PC-9 (cell line): ENCODE results near the gene RPL41. TPM values are rescaled to one million over a fixed set of nuclear protein-coding genes. Genes with fewer than 3 reads are reported as not detected.

Source experiments
- BruUV-seq: library from RNA; stranded (reverse); fragments of 400-500 nt; replicated peaks from 2 replicates; lab custom pipeline; 2021; lab: Mats Ljungman, UMichigan
- CTCF ChIA-PET: fragments of 300-600 bp; sonication (Branson Sonifier 250); formaldehyde crosslinking; loops from one replicate; lab custom pipeline; 2022; ENCODE audit warnings: antibody characterized with exemption; lab: Charles Lee
- POLR2A ChIA-PET: fragments of 300-600 bp; sonication (Branson Sonifier 250); formaldehyde crosslinking; loops from one replicate; lab custom pipeline; 2022; ENCODE audit warnings: antibody characterized with exemption; ENCODE audit not compliant: unreplicated experiment; lab: Charles Lee
- DNase-seq, 2 experiments: peaks; one replicate each; pipeline versions ENCODE4 v3.0.0 to v3.0.0-alpha.2; 2015 to 2022; ENCODE audit warnings: mixed read lengths in 1 of 2
- H2AFZ ChIP-seq: fragments of 200-600 bp; sonication (generic); 2 replicates; pipeline ENCODE4 v1.8.1; 2017; ENCODE audit warnings: antibody characterized with exemption
- H3F3A ChIP-seq: fragments of 200-600 bp; sonication (generic); 2 replicates; pipeline ENCODE4 v1.8.1; 2017; ENCODE audit warnings: antibody characterized with exemption, mild to moderate bottlenecking, low read depth; ENCODE audit not compliant: insufficient read depth
- H3K27ac ChIP-seq: fragments of 200-600 bp; sonication (generic); 2 replicates; pipeline ENCODE4 v1.6.1; 2016; ENCODE audit warnings: mixed run types
- H3K27me3 ChIP-seq: fragments of 200-600 bp; sonication (generic); 2 replicates; pipeline ENCODE4 v1.6.1; 2016; ENCODE audit warnings: low read depth, mixed run types; ENCODE audit not compliant: insufficient read depth
- H3K36me3 ChIP-seq: fragments of 200-600 bp; sonication (generic); 2 replicates; pipeline ENCODE4 v1.6.1; 2016; ENCODE audit warnings: low read depth, mixed run types
- H3K4me1 ChIP-seq: fragments of 200-600 bp; sonication (generic); replicated peaks from 2 replicates; pipeline ENCODE4 v1.6.1; 2016; ENCODE audit warnings: mixed run types; ENCODE audit not compliant: insufficient read depth
- H3K4me2 ChIP-seq: fragments of 200-600 bp; sonication (generic); 2 replicates; pipeline ENCODE4 v1.6.1; 2017; ENCODE audit warnings: mixed run types
- H3K4me3 ChIP-seq: fragments of 200-600 bp; sonication (generic); 2 replicates; pipeline ENCODE4 v1.6.1; 2016; ENCODE audit warnings: mixed run types
- H3K79me2 ChIP-seq: fragments of 200-600 bp; sonication (generic); 2 replicates; pipeline ENCODE4 v1.6.1; 2017; ENCODE audit warnings: low read depth, mixed run types
- H3K9me2 ChIP-seq: fragments of 200-600 bp; sonication (generic); 2 replicates; pipeline ENCODE4 v1.8.1; 2017; ENCODE audit warnings: mild to moderate bottlenecking; ENCODE audit not compliant: insufficient read depth
- H3K9me3 ChIP-seq: fragments of 200-600 bp; sonication (generic); 2 replicates; pipeline ENCODE4 v1.8.1; 2016; ENCODE audit warnings: low read depth; ENCODE audit not compliant: insufficient read depth
- H4K20me1 ChIP-seq: fragments of 200-600 bp; sonication (generic); 2 replicates; pipeline ENCODE4 v1.8.1; 2017; ENCODE audit not compliant: insufficient read depth
- EZH2 ChIP-seq: fragments of 200-600 bp; sonication (generic); IDR thresholded peaks from 2 replicates; pipeline ENCODE4 v1.8.0; 2017; ENCODE audit warnings: antibody characterized with exemption, low read depth
- intact Hi-C: fragments of 100-400 bp; cut with micrococcal nuclease; formaldehyde crosslinking; loops from one replicate; pipeline ENCODE4 v1.10.0; 2022; ENCODE audit not compliant: unreplicated experiment
- total RNA-seq: library from RNA; stranded (reverse); gene quantifications from 2 replicates; pipeline ENCODE4 v1.2.3, GENCODE V29; 2021
- TF ChIP-seq, protein P1 (sequence below): fragments of 200-600 bp; sonication (generic); conservative IDR thresholded peaks from 2 replicates; pipeline ENCODE4 v1.6.1; 2017; ENCODE audit warnings: mixed run types, antibody characterized with exemption, mild to moderate bottlenecking, moderate library complexity

The RPL41 gene
- total RNA-seq, 1 experiment from 2014 or later: 3,423 TPM

DNA sequence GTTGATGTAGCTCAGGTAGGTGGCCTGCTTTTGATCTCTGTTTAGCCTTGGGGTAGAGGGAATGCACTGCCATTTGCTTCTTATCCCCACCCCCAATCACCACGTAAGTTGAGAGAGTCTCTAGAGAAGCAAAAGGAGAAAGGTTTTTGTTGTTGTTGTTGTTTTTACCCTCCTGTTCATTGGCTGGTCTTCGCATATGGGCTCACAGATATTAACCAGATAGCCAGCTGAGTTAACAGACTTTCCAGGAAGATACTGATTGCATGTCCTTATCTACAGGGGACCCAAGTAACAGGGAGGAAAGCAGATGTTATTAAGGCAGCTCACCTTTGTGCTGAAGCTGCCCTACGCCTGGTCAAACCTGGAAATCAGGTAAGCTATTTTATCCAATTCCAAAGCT, 9.2 kb upstream of the RPL41 start:
- Histone ChIP-seq H3K79me2 (peaks cover 43% of the 10 kb centered on the region), H3K27me3 (no peaks in the 10 kb centered on the region), H3K4me2 (no peak overlapping the region), H3K9me3 (no peaks in the 10 kb centered on the region), H3F3A (peaks cover 77% of the 10 kb centered on the region), H4K20me1 (peaks cover 15% of the 10 kb centered on the region), H3K4me1 (peaks cover 25% of the 10 kb centered on the region), H3K36me3 (peaks cover 46% of the 10 kb centered on the region), H2AFZ (no peak overlapping the region), H3K9me2 (no peaks in the 10 kb centered on the region), H3K4me3 (0 out of 2 replicates have a peak overlapping the region, but pooled peaks have one; percentile 3), H3K27ac (no peak overlapping the region)
- TF ChIP-seq, protein P1, sequence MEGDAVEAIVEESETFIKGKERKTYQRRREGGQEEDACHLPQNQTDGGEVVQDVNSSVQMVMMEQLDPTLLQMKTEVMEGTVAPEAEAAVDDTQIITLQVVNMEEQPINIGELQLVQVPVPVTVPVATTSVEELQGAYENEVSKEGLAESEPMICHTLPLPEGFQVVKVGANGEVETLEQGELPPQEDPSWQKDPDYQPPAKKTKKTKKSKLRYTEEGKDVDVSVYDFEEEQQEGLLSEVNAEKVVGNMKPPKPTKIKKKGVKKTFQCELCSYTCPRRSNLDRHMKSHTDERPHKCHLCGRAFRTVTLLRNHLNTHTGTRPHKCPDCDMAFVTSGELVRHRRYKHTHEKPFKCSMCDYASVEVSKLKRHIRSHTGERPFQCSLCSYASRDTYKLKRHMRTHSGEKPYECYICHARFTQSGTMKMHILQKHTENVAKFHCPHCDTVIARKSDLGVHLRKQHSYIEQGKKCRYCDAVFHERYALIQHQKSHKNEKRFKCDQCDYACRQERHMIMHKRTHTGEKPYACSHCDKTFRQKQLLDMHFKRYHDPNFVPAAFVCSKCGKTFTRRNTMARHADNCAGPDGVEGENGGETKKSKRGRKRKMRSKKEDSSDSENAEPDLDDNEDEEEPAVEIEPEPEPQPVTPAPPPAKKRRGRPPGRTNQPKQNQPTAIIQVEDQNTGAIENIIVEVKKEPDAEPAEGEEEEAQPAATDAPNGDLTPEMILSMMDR: no peak
- no peak for TF ChIP-seq EZH2
- CTCF ChIA-PET: interaction anchor here (0.5 kb wide), 1 partner anchor 188 kb away, joined by 4 read pairs; no protein-coding TSS in a partner anchor
- intact Hi-C loops: loop anchor here (2.0 kb wide), 1 partner anchor 60 kb away; no protein-coding TSS in a partner anchor
- BruUV-seq: no TSS peak
- DNase-seq: no peak
- POLR2A ChIA-PET: interaction anchor here (0.6 kb wide), 2 partner anchors 12 to 115 kb away, joined by 3 to 4 read pairs; no protein-coding TSS in a partner anchor

DNA sequence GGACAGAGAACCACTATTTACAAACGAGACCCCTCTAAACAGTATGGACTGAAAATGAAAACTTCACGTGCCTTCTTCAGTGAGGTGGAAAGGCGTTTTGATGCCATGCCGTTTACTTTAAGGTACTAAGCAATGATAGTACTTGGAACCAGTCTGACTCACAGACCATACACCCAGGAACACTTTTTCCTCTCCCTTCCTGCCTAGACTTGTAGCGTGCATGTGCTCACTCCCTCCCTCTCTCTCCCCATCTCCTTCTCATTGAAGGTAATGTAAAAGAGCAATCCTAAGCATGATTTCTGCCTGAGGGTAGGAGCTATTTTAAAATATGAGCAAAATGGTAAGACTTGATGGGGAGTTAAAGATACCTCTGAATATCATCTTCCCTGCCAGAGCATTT, 5.9 kb upstream of the RPL41 start:
- intact Hi-C loops: no loop called here

DNA sequence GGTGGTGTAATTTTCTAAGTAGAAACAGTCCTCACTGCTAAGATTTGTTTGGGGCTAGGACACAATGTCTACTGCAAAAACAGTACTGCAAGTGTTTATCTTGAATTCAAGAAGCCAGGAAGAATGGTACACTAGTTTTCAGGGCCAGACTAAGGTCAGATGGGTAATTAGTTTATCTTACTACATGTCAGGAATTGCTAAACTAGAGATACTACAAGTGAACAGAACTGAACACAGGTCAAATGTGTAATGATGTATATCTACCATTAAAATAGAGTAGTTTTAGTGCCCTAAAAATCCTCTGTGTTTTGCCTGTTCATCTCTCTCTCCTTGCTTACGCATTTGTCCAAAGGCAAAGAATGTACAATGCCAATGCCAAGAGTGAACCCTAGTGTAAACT, 2.3 kb upstream of the RPL41 start:
- Histone ChIP-seq H2AFZ (no peak overlapping the region), H3F3A (peaks cover 83% of the 10 kb centered on the region), H4K20me1 (no peaks in the 10 kb centered on the region), H3K36me3 (peaks cover 27% of the 10 kb centered on the region), H3K9me2 (no peaks in the 10 kb centered on the region), H3K9me3 (no peaks in the 10 kb centered on the region), H3K79me2 (peaks cover 17% of the 10 kb centered on the region), H3K27ac (peak overlapping the region; percentile 28; the same call in 1 of the 2 replicates), H3K27me3 (no peaks in the 10 kb centered on the region), H3K4me1 (peaks cover 11% of the 10 kb centered on the region), H3K4me3 (no peak overlapping the region), H3K4me2 (no peak overlapping the region)
- intact Hi-C loops: no loop called here
- no peak for DNase-seq
- ChIA-PET POLR2A (no interaction called here), CTCF (no interaction called here)
- no TSS peak for BruUV-seq
- no peak for TF ChIP-seq EZH2
- TF ChIP-seq, protein P1: no peak

More for the DNA sequence above, 5.9 kb upstream of the RPL41 start:
- peaks cover 12% of the 10 kb centered on the region for H4K20me1 ChIP-seq
- ChIA-PET CTCF (no interaction called here), POLR2A (no interaction called here)
- H3K36me3 ChIP-seq: peaks cover 49% of the 10 kb centered on the region
- no peak for DNase-seq
- peaks cover 87% of the 10 kb centered on the region for H3F3A ChIP-seq
- no peak overlapping the region for H3K27ac ChIP-seq
- no peak overlapping the region for H2AFZ ChIP-seq
- no peaks in the 10 kb centered on the region for H3K27me3 ChIP-seq
- peaks cover 20% of the 10 kb centered on the region for H3K4me1 ChIP-seq
- no peak for TF ChIP-seq EZH2
- TF ChIP-seq, protein P1: no peak
- no peak overlapping the region for H3K4me3 ChIP-seq
- peaks cover 31% of the 10 kb centered on the region for H3K79me2 ChIP-seq
- H3K4me2 ChIP-seq: no peak overlapping the region
- no peaks in the 10 kb centered on the region for H3K9me3 ChIP-seq
- H3K9me2 ChIP-seq: no peaks in the 10 kb centered on the region
- BruUV-seq: no TSS peak
